Osteocyte (in vitro differentiated cells): ENCODE data around the gene CRYBG3. TPM values are rescaled to one million over a fixed set of nuclear protein-coding genes. Genes with fewer than 3 reads are reported as not detected.

ENCODE experiments used
- DNase-seq: peaks from one replicate; pipeline ENCODE4 v3.0.0; 2021; ENCODE audit warnings: mixed read lengths; ENCODE audit not compliant: unreplicated experiment; ENCODE audit errors: extremely low spot score
- H3K27ac Mint-ChIP-seq: one replicate; pipeline ENCODE4 v1.8.0; 2021; ENCODE audit warnings: mild to moderate bottlenecking, mixed read lengths; ENCODE audit not compliant: unreplicated experiment
- H3K27me3 Mint-ChIP-seq: one replicate; pipeline ENCODE4 v1.8.0; 2021; ENCODE audit warnings: mixed read lengths; ENCODE audit not compliant: unreplicated experiment
- H3K36me3 Mint-ChIP-seq: one replicate; pipeline ENCODE4 v1.8.0; 2021; ENCODE audit warnings: mixed read lengths; ENCODE audit not compliant: unreplicated experiment
- H3K4me1 Mint-ChIP-seq: one replicate; pipeline ENCODE4 v1.8.0; 2021; ENCODE audit warnings: mixed read lengths; ENCODE audit not compliant: unreplicated experiment
- H3K4me3 Mint-ChIP-seq: one replicate; pipeline ENCODE4 v1.8.0; 2021; ENCODE audit warnings: mild to moderate bottlenecking, moderate library complexity, mixed read lengths; ENCODE audit not compliant: unreplicated experiment
- H3K9me3 Mint-ChIP-seq: one replicate; pipeline ENCODE4 v1.8.0; 2021; ENCODE audit warnings: mixed read lengths; ENCODE audit not compliant: unreplicated experiment
- total RNA-seq: library from RNA; stranded (reverse); gene quantifications from 2 replicates; pipeline ENCODE4 v1.2.1, GENCODE V29; 2021
- TF ChIP-seq, protein P1 (sequence below): fragments of 200-600 bp; sonication (generic); IDR thresholded peaks from 2 replicates; pipeline ENCODE4 v1.5.0; 2021; ENCODE audit warnings: antibody characterized with exemption, mild to moderate bottlenecking, moderate library complexity

Gene CRYBG3
- total RNA-seq, 1 donor from 2014 or later: 13.5 TPM

DNA sequence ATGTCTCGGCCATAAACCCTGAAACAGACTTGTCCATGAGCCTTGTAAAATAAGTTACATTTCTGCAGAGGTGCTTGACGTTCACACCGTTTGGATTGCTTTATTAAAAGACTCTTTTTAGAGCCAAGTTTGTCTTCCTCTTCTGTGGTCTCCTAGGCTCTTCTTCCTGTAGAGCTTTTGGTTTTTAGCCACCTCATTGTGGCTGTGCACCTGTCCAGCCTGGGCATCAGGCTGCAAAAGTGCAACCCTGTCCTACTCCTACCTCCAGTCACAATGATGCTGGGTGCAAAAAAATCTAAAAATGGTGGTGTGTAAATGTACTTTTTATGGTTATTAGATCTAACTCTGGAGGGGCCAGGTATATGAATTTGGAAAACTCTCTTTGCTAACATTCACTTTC is 153.2 kb downstream of the CRYBG3 start:
- Mint-ChIP-seq H3K4me1 (peaks cover 24% of the 10 kb centered on the region), H3K9me3 (no peaks in the 10 kb centered on the region), H3K27me3 (peaks cover 5% of the 10 kb centered on the region), H3K4me3 (no peak overlapping the region), H3K36me3 (no peaks in the 10 kb centered on the region), H3K27ac (no peak overlapping the region)
- no peak for DNase-seq
- TF ChIP-seq, protein P1, sequence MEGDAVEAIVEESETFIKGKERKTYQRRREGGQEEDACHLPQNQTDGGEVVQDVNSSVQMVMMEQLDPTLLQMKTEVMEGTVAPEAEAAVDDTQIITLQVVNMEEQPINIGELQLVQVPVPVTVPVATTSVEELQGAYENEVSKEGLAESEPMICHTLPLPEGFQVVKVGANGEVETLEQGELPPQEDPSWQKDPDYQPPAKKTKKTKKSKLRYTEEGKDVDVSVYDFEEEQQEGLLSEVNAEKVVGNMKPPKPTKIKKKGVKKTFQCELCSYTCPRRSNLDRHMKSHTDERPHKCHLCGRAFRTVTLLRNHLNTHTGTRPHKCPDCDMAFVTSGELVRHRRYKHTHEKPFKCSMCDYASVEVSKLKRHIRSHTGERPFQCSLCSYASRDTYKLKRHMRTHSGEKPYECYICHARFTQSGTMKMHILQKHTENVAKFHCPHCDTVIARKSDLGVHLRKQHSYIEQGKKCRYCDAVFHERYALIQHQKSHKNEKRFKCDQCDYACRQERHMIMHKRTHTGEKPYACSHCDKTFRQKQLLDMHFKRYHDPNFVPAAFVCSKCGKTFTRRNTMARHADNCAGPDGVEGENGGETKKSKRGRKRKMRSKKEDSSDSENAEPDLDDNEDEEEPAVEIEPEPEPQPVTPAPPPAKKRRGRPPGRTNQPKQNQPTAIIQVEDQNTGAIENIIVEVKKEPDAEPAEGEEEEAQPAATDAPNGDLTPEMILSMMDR: no peak

DNA sequence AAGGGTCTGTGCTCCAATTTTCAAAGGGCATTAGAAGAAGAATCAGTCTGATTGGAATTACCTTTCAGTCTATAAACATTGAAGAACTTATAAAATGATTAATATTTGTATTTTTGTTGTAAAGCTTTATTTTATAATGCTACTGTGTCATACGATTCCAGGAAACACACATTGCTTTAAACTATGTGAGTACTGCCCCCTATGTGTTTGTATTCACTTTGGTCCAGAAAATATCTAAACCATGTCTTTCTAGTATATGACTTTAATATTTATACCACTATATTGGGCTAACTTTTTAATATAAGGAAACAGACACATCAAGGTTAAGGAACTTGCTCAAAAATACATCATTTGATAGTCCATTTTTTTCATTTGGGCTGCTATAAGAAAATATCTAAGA is 153.7 kb downstream of the CRYBG3 start:
- no peaks in the 10 kb centered on the region for H3K36me3 Mint-ChIP-seq
- H3K27me3 Mint-ChIP-seq: peaks cover 5% of the 10 kb centered on the region
- no peaks in the 10 kb centered on the region for H3K9me3 Mint-ChIP-seq
- no peak for DNase-seq
- no peak overlapping the region for H3K27ac Mint-ChIP-seq
- H3K4me3 Mint-ChIP-seq: no peak overlapping the region
- peaks cover 19% of the 10 kb centered on the region for H3K4me1 Mint-ChIP-seq
- TF ChIP-seq, protein P1: peak; percentile 42

DNA sequence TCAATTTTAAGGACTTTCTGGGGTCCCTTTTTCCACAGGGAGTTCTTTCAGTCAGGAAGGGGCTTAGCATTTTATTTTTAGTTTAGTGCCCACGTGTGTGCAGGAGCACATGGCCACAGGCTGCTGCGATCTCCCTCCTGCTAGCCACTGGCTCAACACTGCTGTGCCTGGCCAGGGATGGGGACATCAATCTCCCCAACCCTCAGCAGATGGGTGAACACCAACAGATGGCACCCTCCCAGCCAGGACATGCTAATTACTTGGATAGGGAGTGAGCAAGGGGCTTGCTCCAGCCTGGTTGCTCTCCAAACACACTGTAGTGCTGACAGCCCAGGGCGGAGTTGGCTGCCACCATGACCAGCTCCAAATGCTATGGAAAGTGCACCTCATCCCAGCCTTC is 157.8 kb downstream of the CRYBG3 start:
- no peaks in the 10 kb centered on the region for H3K9me3 Mint-ChIP-seq
- peaks cover 29% of the 10 kb centered on the region for H3K27me3 Mint-ChIP-seq
- H3K4me1 Mint-ChIP-seq: no peaks in the 10 kb centered on the region
- no peak for DNase-seq
- TF ChIP-seq, protein P1: no peak
- no peak overlapping the region for H3K27ac Mint-ChIP-seq
- no peaks in the 10 kb centered on the region for H3K36me3 Mint-ChIP-seq
- no peak overlapping the region for H3K4me3 Mint-ChIP-seq

DNA sequence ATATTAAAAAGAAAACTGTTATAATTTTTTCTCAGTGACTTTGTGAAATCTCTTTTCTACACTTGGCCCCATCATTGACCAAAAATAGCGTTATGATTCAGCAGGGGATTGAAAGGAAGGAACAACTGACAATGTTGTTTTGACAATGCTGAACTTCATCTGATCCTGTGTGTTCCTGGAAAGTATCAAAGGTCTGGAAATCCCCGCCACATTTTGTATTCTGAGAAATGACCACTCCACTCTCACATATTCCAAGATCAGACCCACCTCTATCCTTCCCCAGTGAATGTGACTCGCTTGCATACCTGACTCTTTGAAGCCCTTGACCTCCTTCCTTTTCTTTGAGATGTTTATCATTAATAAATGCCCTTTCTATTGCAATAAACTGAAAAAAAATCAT is 160.1 kb downstream of the CRYBG3 start:
- Mint-ChIP-seq H3K9me3 (no peaks in the 10 kb centered on the region), H3K27me3 (peaks cover 46% of the 10 kb centered on the region), H3K4me3 (no peak overlapping the region), H3K4me1 (no peaks in the 10 kb centered on the region), H3K36me3 (no peaks in the 10 kb centered on the region), H3K27ac (no peak overlapping the region)
- DNase-seq: no peak
- TF ChIP-seq, protein P1: no peak

DNA sequence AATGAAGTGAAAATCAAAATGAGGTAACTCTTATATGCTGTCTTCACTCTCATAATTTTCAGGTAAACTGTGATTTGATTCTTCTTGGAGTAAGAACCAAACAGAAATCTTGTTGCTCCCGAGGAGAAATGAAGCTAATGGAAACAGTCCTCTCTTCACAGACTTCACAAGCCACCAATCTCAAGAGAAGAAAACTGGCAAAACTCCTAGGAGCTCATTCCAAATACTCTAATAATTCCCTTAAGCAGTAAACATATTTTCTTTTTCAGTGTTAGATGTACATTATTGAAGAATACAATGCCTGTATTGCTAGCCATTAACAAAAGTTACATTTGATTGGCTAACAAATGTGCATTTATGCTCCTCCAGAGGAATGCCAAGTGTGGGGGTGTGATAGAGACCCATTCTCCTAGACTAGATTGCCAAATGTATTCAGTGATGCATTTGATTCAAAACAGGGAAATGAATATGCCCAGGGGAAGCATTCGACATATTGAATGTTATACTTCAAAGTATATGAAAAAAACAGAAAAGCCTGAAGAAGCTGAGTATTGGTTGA is 162.2 kb downstream of the CRYBG3 start:
- no peaks in the 10 kb centered on the region for H3K4me1 Mint-ChIP-seq
- H3K9me3 Mint-ChIP-seq: no peaks in the 10 kb centered on the region
- H3K36me3 Mint-ChIP-seq: no peaks in the 10 kb centered on the region
- peaks cover 48% of the 10 kb centered on the region for H3K27me3 Mint-ChIP-seq
- no peak for DNase-seq
- TF ChIP-seq, protein P1: no peak
- H3K4me3 Mint-ChIP-seq: no peak overlapping the region
- no peak overlapping the region for H3K27ac Mint-ChIP-seq
